NCI-H2107 treated with DMSO at 0.1 percent for 48 hours (cell line): ENCODE data around the gene SYT6.

Source experiments
- DNase-seq: peaks from one replicate; lab custom pipeline; 2025; ENCODE audit not compliant: unreplicated experiment; lab: John Stamatoyannopoulos, UW

SYT6 gene

GRCh38 chr1:114094363-114094634 is 59.4 kb downstream of the SYT6 start:
- DNase-seq, result no peak

GRCh38 chr1:114093624-114094362 is 59.9 kb downstream of the SYT6 start:
- DNase-seq, result no peak

GRCh38 chr1:114092186-114093062 is 61.2 kb downstream of the SYT6 start:
- no peak for DNase-seq

- no peak for DNase-seq
Observed at GRCh38 chr1:114091711-114092110, 62.0 kb downstream of the SYT6 start.

GRCh38 chr1:114090738-114091505 is 62.7 kb downstream of the SYT6 start:
- no peak for DNase-seq

- DNase-seq, result no peak
Observed at GRCh38 chr1:114089502-114090138, 64.0 kb downstream of the SYT6 start.

- no peak for DNase-seq
Observed at GRCh38 chr1:114088392-114089299, 65.0 kb downstream of the SYT6 start.

GRCh38 chr1:114087495-114087894 is 66.2 kb downstream of the SYT6 start:
- DNase-seq, result no peak

GRCh38 chr1:114086601-114087368 is 66.9 kb downstream of the SYT6 start:
- no peak for DNase-seq

- no peak for DNase-seq
Observed at GRCh38 chr1:114082867-114083585, 70.6 kb downstream of the SYT6 start.

GRCh38 chr1:114082304-114082630 is 71.4 kb downstream of the SYT6 start:
- DNase-seq, result no peak

GRCh38 chr1:114081437-114082303 is 72.0 kb downstream of the SYT6 start:
- DNase-seq, result no peak

- no peak for DNase-seq
Observed at GRCh38 chr1:114080511-114081436, 72.9 kb downstream of the SYT6 start.

- DNase-seq, result peak; percentile 62
Observed at GRCh38 chr1:114079596-114080190, 74.0 kb downstream of the SYT6 start.

GRCh38 chr1:114078116-114078515 is 75.6 kb downstream of the SYT6 start:
- DNase-seq, result no peak

- no peak for DNase-seq
Observed at GRCh38 chr1:114077188-114077587, 76.5 kb downstream of the SYT6 start.

GRCh38 chr1:114076308-114076707 is 77.4 kb downstream of the SYT6 start:
- no peak for DNase-seq
